Ovary (tissue), 3 donors: ENCODE data around the gene GSTT2.
"Not testable (repeated sequence)": the region's sequence is repeated elsewhere in the genome, so short reads cannot be mapped to it uniquely, and the experiment has no call there.

Source experiments
- POLR2A ChIP-seq: fragments of 450-650 bp; IDR thresholded peaks from one replicate; pipeline ENCODE4 v1.6.1; 2017; ENCODE audit warnings: antibody characterized with exemption, mild to moderate bottlenecking, moderate library complexity
- TF ChIP-seq, protein P1 (sequence below), 3 donors: fragments of 450-650 bp in 2 of 3; fragments of 200-600 bp in 1 of 3; IDR thresholded peaks; one replicate each; pipeline versions ENCODE4 v1.5.1 to v1.8.0; 2016 to 2022; ENCODE audit warnings: antibody characterized with exemption in 3 of 3, mild to moderate bottlenecking in 1 of 3
- donor health status: DM: no; HTN: no; CAD: no.

GRCh38 chr22:23993080-23993479 lies 13.1 kb downstream of the GSTT2 start:
- TF ChIP-seq, protein P1, sequence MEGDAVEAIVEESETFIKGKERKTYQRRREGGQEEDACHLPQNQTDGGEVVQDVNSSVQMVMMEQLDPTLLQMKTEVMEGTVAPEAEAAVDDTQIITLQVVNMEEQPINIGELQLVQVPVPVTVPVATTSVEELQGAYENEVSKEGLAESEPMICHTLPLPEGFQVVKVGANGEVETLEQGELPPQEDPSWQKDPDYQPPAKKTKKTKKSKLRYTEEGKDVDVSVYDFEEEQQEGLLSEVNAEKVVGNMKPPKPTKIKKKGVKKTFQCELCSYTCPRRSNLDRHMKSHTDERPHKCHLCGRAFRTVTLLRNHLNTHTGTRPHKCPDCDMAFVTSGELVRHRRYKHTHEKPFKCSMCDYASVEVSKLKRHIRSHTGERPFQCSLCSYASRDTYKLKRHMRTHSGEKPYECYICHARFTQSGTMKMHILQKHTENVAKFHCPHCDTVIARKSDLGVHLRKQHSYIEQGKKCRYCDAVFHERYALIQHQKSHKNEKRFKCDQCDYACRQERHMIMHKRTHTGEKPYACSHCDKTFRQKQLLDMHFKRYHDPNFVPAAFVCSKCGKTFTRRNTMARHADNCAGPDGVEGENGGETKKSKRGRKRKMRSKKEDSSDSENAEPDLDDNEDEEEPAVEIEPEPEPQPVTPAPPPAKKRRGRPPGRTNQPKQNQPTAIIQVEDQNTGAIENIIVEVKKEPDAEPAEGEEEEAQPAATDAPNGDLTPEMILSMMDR (IDR thresholded peaks at IDR 0.05), result not testable (repeated sequence)
- TF ChIP-seq POLR2A, result not testable (repeated sequence)
